NCI-H1092 (cell line): ENCODE results near the gene VPS13C.

Experiments used
- DNase-seq: peaks from one replicate; lab custom pipeline; 2025; lab: John Stamatoyannopoulos, UW

Gene VPS13C, protein sequence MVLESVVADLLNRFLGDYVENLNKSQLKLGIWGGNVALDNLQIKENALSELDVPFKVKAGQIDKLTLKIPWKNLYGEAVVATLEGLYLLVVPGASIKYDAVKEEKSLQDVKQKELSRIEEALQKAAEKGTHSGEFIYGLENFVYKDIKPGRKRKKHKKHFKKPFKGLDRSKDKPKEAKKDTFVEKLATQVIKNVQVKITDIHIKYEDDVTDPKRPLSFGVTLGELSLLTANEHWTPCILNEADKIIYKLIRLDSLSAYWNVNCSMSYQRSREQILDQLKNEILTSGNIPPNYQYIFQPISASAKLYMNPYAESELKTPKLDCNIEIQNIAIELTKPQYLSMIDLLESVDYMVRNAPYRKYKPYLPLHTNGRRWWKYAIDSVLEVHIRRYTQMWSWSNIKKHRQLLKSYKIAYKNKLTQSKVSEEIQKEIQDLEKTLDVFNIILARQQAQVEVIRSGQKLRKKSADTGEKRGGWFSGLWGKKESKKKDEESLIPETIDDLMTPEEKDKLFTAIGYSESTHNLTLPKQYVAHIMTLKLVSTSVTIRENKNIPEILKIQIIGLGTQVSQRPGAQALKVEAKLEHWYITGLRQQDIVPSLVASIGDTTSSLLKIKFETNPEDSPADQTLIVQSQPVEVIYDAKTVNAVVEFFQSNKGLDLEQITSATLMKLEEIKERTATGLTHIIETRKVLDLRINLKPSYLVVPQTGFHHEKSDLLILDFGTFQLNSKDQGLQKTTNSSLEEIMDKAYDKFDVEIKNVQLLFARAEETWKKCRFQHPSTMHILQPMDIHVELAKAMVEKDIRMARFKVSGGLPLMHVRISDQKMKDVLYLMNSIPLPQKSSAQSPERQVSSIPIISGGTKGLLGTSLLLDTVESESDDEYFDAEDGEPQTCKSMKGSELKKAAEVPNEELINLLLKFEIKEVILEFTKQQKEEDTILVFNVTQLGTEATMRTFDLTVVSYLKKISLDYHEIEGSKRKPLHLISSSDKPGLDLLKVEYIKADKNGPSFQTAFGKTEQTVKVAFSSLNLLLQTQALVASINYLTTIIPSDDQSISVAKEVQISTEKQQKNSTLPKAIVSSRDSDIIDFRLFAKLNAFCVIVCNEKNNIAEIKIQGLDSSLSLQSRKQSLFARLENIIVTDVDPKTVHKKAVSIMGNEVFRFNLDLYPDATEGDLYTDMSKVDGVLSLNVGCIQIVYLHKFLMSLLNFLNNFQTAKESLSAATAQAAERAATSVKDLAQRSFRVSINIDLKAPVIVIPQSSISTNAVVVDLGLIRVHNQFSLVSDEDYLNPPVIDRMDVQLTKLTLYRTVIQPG (N-terminal part only)

DNA sequence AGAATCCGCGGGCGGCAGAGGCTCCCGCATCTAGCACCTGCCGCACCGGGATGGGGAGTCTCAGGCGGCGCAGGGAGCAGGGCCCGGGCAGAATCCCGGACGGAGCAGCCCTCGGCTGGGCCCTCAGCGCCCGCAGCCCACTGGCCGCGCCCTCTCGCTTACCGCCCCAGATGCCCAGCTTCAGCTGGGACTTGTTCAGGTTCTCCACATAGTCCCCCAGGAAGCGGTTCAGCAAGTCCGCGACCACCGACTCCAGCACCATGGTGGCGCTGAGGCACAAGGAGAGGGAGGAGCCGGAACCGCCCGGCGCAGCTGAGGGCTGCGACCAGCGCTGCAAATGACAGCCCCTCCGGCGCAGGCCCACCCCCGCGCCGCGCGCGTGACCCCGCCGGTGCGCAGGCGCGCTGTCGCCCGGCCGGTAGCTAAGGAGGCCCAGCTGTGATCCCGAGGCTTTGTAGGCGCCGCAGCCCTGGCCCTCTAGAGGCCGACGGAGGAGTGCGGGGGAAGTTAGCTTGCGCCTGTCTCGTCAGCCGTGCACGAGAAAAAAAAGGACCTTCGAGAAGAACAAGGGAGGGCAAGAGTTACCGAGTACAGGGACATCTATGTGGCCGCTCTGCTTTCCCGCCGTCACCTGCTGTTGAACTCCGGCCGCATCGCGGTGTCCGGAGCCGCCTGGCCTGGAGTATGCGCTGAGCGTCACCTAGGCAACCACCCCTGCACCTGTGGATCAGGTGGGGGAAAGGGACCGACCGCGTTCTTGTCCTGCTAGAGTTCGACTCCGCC, at the start of gene VPS13C:
Gene VPS13C, minus strand, starts transcription at position 335 of the 783 bp plus-strand sequence. Its CDS starts 73 bp downstream, at position 262.
- peak; percentile 85 for DNase-seq

DNA sequence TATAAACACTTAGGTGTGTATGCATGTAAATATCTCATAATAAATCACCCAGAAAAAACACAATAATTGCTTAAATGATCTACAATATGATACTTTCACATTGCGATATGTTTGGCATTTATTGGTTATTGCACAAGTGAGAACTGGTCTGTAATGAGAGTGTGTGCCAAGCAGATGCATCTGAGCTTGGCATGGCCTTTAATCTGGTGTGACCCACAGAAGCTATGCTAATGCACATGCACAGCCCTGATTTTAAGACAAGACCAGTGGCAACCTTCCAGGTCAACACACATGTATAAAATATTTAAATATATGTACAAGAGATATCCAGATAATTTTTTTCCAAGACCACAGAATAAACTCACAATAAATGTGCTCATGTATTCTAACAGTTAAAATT, 49.2 kb upstream of the VPS13C start:
- DNase-seq: no peak

DNA sequence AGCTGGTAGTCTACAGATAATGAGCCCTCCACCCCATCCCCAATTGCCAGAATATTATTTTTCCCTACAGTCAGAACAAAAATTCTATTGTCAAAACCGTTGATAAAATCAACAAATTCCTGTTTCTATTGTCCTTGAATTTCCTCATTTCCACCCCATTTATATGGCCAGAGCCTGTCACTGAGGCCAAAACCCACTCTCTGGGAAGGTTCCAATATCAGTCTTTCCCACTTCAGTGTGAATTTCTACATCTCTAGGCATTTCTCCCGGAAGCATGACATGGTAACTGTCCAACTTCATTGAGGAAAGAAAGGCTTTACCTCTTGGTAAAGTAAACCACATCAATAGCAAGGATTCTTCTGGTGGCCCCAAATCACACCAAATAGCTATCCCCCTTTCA, 48.2 kb upstream of the VPS13C start:
- no peak for DNase-seq

DNA sequence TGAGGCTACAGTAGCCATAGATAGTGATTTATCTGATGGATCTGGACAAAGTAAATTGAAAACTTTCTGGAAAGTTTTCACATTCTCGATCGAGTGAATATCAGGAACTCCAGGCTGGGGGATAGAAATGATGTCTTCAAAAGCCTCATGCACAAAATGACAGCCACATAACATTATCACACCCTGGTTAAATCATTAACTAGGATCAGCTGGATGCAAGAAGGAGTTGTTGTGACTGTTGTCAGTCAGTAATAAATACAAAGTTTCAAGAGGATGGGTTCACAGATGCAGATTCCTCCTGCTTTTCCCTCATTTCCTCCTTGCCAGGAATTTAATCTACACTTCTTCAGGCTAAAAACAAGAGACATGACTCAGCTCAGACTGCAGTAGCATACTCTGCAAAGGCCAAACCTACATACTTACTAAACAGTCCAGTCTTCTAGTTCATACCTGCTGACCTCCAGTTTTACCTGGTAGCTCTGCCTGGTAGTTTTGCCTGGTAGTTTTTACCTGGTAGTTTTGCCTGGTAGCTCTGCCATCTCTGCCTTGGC, 47.4 kb upstream of the VPS13C start:
- no peak for DNase-seq

DNA sequence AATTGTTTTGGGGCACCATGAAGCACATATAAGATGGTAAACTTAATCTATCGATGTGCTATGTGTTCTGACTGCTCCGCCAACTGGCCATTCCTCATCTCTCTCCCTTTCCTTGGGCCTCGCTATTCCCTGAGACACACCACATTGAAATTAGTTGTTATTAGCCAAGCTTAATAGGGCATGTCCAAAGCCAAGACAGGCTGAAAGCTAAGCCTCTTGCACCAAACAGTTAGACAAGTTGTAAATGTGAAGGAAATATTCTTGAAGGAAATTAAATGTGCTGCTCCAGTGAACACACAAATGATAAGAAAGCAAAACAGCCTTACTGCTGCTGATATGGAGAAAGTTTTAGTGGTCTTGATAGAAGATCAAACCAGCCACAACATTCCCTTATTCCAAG, 45.8 kb upstream of the VPS13C start:
- no peak for DNase-seq

DNA sequence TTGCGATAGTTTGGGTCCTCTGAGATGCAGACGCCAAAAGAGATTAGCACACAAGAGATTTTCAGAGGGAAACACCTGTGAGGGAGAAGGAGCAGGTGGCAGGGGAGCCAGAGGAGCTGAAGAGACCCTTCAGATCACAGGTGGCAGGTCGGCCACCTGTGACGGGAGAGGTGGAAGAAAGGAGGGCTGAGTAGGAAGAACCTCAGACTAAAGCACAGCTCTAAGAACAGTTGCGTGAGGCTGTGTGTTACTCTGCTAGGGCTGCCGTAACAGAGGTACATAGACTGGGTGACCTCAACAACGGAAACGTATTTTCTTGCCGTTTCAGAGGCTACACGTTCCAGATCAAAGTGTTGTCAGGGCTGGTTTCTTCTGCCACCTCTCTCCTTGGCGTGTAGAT, 45.0 kb upstream of the VPS13C start:
- DNase-seq: no peak

DNA sequence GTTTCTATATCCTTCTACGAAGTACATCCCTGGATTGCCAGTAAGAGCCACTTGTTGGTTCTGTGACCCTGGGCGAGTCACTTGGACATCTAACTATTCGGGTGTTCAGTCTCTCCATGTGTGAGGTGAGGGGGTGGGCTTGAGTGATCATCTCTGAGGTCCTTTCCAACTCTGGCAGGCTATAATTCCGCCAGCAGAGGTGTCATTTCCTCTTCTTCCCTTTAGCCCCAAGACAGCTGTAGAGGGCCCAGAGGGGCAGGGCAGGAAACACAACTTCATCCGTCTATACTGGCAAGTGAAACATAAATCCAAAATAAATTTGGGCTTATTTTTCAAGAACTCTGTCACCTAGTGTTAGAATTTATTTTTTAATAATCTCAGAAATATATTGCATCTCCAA, 44.6 kb upstream of the VPS13C start:
- DNase-seq: no peak

DNA sequence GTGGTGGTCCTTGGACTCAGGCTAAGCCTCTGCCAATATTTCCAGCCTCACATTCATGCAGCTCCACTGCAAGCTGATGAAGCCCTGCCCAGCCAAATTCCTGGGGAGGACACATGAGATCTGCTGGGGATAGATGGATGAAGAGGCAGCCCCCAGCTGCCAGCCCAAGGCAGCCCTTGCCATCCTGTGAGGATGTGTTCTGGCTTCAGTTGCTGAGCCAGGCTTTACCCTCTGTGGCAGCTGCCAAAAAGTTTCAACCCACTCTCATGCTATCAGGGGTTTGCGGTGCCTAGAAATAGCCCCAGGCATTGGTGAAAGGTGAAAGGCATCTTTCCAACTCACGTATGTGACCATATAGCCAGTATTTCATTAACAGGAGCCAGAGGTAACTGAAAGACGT, 44.2 kb upstream of the VPS13C start:
- no peak for DNase-seq

DNA sequence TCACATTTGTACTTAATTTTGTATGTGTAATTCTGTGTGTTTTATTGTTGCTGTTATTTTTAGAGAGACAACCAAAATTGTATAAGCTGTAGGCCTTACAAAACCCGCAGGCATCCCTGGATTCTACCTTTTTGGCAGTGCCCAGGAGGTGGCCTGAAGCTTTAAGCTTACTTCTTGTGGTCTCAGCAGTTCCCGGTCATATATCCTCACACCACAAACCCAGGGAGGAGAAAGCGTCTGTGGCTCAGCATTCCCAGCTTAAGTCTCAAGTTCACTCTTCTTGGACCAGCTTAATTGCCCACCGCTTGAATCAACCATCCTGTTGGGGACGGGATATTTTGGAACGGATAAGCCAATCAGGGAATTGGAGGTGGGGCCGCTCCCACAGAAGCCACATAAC, 43.2 kb upstream of the VPS13C start:
- no peak for DNase-seq

DNA sequence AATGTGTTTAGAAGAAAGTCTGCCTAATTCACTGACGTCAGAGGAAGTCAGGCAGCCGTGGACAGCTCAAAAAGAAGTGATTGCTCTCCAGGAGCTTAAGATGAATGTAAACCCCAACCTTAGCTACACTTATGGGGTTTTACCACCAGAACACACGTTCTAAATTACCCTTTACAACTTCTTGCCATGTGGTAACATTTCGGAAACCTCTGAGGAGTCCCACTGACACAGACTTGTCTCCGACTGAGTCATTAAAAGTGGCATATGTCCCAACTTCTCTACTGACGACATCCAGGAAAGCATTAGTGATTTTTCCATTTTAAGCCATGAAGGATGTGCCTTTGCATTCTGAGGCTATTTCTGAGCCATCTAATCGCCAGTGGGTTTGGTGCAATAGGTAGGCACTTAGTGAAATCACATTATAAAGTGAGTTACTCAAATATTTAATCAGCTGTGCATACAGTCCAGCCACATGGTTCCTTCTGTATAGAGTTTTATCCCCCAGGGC, 38.9 kb upstream of the VPS13C start:
- no peak for DNase-seq

DNA sequence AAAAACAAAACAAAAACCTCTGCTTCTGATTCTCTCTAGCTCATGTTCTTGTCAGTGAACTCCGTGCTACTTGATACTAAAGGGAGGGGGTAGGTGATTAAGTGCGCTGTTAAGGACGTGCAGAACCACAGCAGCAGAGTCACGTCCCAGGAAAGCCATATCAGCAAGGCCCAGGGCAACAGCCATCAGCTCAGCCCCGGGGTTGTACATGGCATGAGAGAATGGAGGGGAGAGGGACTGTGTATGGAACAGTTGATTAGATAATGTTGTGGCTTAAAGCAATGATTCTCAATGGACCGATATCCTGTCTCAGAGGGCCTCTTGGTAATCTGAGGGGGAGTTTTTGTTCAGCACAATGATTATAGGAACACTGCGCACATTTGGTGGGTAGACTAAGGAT, 34.1 kb upstream of the VPS13C start:
- no peak for DNase-seq

DNA sequence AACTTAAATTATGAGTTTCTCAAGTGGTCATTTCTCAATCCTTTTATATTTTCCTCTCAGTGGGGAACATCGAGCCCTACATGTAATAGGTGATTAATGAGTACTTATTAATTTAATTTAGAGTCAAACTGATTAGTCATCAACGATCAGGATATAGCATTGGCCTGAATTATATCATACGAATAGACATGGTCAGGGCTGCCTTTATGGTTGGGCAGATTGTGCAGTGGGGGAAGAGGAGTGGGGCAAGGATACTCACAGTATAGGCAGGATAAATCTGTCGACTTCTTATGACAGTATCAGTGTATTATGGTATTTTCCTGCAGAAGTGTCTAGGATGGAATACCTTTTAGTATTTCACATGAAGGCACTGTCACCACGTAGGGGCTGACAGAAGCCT, 33.6 kb upstream of the VPS13C start:
- DNase-seq: no peak

DNA sequence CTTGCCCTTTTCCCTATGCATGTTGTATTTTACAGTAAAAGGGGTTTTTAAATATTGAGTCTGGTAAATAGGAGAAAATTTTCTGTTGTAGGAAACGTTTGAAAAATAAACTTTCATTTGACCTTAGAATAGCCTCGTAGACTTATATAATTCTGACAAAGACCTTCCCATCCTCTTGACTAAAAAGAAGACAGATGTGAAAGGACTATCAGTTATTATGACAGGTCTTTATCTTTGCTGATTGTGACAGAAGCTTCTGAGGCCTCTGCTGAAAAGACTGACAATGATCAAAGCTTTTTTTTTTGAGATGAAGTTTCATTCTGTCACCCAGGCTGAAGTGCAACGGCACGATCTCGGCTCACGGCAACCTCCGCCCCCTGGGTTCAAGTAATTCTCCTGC, 30.7 kb upstream of the VPS13C start:
- no peak for DNase-seq

DNA sequence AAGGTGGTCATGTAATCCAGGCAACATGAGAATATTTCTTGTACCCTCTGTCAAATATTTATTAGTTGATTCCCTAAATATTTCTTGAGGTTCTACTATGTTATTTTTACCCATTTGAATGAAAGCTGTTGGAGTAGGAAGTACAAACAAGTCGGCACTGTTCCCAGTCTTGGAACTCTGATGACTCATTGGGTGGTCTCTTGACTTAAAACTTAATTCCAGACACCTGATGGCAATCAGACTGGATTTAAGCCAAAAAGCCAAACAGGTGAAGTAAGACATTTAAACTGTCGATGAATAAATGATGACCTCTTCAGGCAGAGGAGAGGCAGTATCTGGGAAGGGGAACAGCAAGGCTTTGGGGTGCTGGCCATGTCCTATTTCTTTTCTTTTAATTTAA, 29.4 kb upstream of the VPS13C start:
- no peak for DNase-seq

DNA sequence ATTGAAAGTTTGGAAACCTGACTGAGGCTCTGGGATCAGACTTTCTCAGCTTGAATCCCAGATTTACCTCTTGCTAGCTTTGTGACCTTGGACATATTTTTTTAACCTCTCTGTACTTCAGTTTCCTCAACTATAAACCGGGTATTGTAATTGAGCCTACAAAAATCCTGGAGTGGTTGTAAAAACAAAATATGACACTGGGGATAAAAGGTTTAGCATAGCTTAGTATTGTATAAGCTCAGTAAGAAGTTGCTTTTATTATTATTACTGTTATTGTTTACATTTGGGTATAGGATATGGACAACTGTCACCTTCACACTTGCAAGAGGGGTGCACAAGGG, 28.1 kb upstream of the VPS13C start:
- DNase-seq: no peak

DNA sequence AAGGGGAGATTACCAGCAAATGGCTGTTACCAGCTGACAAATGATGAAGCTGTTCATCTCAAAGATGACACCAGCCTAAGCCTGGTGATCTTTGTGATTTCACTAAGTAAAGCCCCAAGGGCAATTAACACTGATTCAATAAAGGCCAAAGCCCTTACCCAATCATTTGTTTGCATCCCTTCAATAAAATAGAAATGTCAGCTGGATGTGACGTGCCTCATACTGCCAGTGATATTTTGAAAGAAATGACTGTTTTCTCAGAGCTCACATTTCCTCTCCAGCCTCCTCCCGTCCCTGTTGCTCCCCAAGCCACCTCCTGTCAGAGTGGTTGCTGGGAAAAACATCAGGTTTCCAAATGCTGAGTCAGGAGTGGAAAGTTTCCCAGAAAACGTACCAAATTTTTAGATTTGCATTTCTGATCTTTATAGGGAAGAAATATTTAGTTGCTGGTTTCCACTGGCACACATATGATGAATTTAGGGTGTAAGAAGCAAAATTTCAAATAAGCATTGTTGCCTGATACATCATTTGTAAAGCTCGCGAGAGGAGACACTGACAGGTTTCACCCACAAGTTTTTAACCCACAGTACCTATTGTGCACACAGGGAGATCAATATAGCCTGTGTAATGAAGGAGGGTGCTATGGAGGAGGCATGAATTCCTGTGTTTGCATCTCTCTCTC, 27.6 kb upstream of the VPS13C start:
- DNase-seq: no peak

DNA sequence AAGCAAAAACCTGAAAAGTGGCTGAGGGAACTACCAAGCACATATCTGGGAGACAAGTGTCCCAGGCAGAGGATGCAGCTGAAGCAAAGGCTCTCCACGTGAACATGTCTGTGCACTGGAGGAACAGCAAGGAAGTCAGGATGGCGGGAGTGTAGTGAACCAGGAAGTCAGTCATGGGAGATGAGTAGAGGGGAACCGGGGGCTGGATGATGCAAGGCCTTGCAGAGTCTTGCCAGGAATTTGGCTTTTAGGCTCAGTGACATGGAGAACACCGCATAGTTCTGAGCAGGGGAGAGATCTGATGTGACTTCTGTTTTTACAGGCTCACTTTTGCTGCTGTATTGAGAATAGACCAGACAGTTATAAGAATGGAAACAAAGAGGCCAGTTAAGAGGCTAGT, 25.5 kb upstream of the VPS13C start:
- no peak for DNase-seq

DNA sequence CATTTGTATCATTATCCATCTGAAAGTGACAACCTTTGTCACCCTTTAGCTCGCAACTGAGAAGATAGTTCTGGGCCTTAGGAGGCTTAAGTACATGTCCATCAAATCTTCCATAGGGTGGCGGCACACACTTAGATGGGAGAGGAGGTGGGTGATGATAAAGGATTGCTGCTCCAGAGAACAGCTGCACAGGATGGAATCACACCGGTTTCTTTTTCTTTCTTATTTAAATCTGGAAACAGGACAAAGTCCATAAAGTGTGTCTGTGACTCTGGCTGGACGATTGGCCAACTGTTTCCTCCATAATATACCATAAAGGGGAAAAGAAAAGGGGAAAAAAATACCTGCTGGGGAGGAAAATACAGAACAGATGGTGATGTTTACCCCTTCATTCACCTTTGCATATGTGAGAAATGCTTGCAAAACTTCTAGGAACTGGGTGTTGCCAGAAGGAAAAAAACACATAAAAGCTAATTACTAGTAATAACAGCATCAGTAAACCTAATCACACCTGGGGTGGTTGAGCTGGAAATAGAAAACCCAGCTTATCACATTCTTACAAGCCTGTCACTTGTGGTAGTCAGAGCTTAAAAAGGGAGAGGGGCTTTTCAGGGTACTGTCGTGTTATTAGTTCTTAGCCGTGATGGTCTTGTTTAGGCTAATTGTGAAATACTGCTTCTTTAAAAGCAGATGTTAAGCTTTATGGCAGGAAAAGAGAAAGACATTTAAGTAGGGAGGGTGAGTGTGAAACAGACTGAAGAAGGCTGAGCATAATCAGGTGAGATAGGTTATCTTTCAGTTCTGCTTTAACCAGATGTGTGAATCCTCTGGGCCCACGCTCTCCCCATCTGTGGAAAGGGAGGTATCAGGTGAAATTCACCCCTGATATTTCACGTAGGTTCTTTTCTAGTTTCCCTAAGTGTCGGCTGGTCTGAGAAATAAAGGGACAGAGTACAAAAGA, 23.2 kb upstream of the VPS13C start:
- no peak for DNase-seq

DNA sequence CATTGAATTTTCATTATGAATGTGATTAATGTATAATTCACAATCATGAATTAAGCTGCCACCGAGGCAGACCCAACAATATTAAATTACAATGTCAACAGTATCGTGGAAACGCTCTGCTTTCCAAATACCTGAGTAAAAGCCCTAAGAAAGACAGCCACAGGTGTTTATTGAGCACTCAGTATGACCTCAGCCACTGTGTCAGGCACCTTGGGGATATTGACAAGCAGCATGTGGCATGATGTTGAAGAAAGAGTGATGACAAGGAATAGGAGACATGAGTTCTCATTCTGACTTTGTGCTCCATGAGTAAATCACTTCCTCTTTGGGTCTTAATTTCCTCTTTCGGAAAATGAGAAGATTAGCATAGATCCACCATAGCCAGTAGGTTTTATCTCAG, 19.3 kb upstream of the VPS13C start:
- no peak for DNase-seq
